Measurements from ENCODE around the gene ZNF837.

Gene ZNF837

DNA sequence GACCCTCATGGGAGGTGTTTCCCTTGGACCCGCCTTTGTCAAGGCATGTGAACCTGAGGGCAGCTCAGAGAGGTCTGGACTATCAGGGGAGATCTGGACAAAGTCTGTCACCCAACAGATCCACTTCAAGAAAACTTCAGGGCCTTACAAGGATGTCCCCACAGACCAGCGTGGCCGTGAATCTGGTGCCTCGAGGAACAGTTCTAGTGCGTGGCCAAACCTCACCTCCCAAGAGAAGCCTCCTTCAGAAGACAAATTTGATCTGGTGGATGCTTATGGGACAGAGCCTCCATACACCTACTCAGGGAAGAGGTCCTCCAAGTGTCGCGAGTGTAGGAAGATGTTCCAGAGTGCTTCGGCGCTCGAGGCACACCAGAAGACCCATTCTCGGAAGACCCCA is 42.5 kb downstream of the ZNF837 start:
- Histone ChIP-seq H3K4me3 (ENCODE audit: low read length) (no peak overlapping the region), H3K79me2 (ENCODE audit: control insufficient read depth, low read length) (no peaks in the 10 kb centered on the region), H3K27ac (ENCODE audit: low read depth, low read length) (no peak overlapping the region), H3K36me3 (ENCODE audit: control insufficient read depth, low read length) (peaks cover 27% of the 10 kb centered on the region), H3K9me3 (ENCODE audit: control insufficient read depth, insufficient read depth, low read length) (no peaks in the 10 kb centered on the region), H3K27me3 (ENCODE audit: control insufficient read depth, low read length) (no peaks in the 10 kb centered on the region), H3K4me2 (ENCODE audit: low read length) (no peak overlapping the region), H4K20me1 (ENCODE audit: control insufficient read depth, insufficient read depth, low read depth, low read length) (no peaks in the 10 kb centered on the region), H3K9me2 (replicated peaks; ENCODE audit: control insufficient read depth, low read length) (no peaks in the 10 kb centered on the region), H3F3A (ENCODE audit: control insufficient read depth, insufficient read depth) (no peaks in the 10 kb centered on the region), H3K4me1 (ENCODE audit: control insufficient read depth, low read length) (no peaks in the 10 kb centered on the region)
- TF ChIP-seq EZH2phosphoT487 (IDR thresholded peaks at IDR 0.05; ENCODE audit: borderline replicate concordance, low read length), result no peak

DNA sequence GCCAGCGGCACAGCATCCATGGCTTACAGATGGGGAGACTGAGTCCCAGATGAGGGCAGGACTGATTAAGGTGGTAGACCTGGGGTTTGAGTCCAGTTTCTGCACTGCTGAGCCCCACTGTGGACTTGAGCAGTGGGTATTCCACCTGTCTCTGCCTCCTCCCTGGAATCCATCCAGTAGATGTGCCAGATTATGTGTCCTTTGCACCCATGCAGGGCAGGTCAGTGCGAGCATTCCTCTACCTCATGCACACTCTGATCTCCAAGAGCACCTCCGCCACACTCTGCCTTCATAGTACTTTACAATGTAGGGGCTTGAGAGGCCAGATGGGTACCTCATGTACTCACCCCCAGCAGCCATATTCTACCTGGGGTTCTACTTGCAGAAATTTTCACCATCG is 44.0 kb downstream of the ZNF837 start:
- Histone ChIP-seq H3K4me1 (ENCODE audit: control insufficient read depth, low read length) (no peaks in the 10 kb centered on the region), H3F3A (ENCODE audit: control insufficient read depth, insufficient read depth) (no peaks in the 10 kb centered on the region), H3K4me3 (ENCODE audit: low read length) (no peak overlapping the region), H3K4me2 (ENCODE audit: low read length) (no peak overlapping the region), H3K36me3 (ENCODE audit: control insufficient read depth, low read length) (peaks cover 27% of the 10 kb centered on the region), H3K27ac (ENCODE audit: low read depth, low read length) (no peak overlapping the region), H4K20me1 (ENCODE audit: control insufficient read depth, insufficient read depth, low read depth, low read length) (no peaks in the 10 kb centered on the region), H3K27me3 (ENCODE audit: control insufficient read depth, low read length) (no peaks in the 10 kb centered on the region), H3K79me2 (ENCODE audit: control insufficient read depth, low read length) (no peaks in the 10 kb centered on the region), H3K9me3 (ENCODE audit: control insufficient read depth, insufficient read depth, low read length) (no peaks in the 10 kb centered on the region), H3K9me2 (replicated peaks; ENCODE audit: control insufficient read depth, low read length) (no peaks in the 10 kb centered on the region)
- TF ChIP-seq, protein P1, sequence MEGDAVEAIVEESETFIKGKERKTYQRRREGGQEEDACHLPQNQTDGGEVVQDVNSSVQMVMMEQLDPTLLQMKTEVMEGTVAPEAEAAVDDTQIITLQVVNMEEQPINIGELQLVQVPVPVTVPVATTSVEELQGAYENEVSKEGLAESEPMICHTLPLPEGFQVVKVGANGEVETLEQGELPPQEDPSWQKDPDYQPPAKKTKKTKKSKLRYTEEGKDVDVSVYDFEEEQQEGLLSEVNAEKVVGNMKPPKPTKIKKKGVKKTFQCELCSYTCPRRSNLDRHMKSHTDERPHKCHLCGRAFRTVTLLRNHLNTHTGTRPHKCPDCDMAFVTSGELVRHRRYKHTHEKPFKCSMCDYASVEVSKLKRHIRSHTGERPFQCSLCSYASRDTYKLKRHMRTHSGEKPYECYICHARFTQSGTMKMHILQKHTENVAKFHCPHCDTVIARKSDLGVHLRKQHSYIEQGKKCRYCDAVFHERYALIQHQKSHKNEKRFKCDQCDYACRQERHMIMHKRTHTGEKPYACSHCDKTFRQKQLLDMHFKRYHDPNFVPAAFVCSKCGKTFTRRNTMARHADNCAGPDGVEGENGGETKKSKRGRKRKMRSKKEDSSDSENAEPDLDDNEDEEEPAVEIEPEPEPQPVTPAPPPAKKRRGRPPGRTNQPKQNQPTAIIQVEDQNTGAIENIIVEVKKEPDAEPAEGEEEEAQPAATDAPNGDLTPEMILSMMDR (IDR thresholded peaks at IDR 0.05; ENCODE audit: low read depth, low read length, poor library complexity, severe bottlenecking), result no peak
- TF ChIP-seq EZH2phosphoT487 (IDR thresholded peaks at IDR 0.05; ENCODE audit: borderline replicate concordance, low read length), result no peak

DNA sequence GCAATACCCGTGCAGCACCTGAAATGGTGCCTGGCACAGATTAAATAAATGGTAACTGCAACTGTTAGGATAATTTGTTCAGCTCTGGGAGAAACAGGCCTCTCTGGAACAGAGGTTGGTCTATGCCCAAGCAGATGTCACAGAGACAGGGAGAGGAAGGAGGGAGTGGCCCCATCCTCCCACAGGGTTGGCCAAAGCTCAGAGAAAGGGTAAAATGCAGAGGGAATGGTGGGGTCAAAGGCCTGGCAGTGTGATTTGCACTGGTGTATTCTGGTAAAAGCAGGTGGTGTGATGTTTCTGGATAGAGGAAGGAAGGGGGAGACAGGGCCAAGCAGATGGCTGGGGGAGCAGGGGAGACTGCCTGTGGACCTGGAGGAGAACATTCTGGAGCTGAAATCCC is 44.6 kb downstream of the ZNF837 start:
- no peaks in the 10 kb centered on the region for H3K27me3 ChIP-seq (ENCODE audit: control insufficient read depth, low read length)
- no peak overlapping the region for H3K27ac ChIP-seq (ENCODE audit: low read depth, low read length)
- no peak overlapping the region for H3K4me3 ChIP-seq (ENCODE audit: low read length)
- no peaks in the 10 kb centered on the region for H3K4me1 ChIP-seq (ENCODE audit: control insufficient read depth, low read length)
- no peaks in the 10 kb centered on the region for H3F3A ChIP-seq (ENCODE audit: control insufficient read depth, insufficient read depth)
- TF ChIP-seq, protein P1 (IDR thresholded peaks at IDR 0.05; ENCODE audit: low read depth, low read length, poor library complexity, severe bottlenecking), result no peak
- no peak for TF ChIP-seq EZH2phosphoT487 (IDR thresholded peaks at IDR 0.05; ENCODE audit: borderline replicate concordance, low read length)
- peaks cover 23% of the 10 kb centered on the region for H3K36me3 ChIP-seq (ENCODE audit: control insufficient read depth, low read length)
- no peaks in the 10 kb centered on the region for H3K9me3 ChIP-seq (ENCODE audit: control insufficient read depth, insufficient read depth, low read length)
- no peak overlapping the region for H3K4me2 ChIP-seq (ENCODE audit: low read length)
- no peaks in the 10 kb centered on the region for H3K79me2 ChIP-seq (ENCODE audit: control insufficient read depth, low read length)
- no peaks in the 10 kb centered on the region for H3K9me2 ChIP-seq (replicated peaks; ENCODE audit: control insufficient read depth, low read length)
- no peaks in the 10 kb centered on the region for H4K20me1 ChIP-seq (ENCODE audit: control insufficient read depth, insufficient read depth, low read depth, low read length)

DNA sequence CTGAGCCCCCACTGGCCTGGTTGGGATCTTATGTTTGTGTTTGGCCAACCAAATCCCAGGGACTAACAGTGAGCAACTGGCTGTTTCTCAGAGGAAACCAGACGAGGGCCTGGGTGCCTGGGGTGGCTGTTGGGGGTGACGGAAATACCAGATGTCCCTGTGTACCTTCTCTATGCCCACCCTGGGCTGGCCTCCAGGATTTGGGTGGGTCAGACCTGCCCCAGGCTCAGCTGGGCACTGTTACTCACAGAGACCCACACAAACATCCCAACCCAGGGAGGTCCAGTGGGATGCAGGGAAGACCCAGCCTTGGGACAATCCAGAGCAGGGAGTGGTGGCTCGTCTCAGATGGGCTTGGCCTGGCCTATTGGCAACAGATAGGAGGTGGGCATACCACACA is 45.2 kb downstream of the ZNF837 start:
- Histone ChIP-seq H3K79me2 (ENCODE audit: control insufficient read depth, low read length) (no peaks in the 10 kb centered on the region), H3K9me3 (ENCODE audit: control insufficient read depth, insufficient read depth, low read length) (no peaks in the 10 kb centered on the region), H3K36me3 (ENCODE audit: control insufficient read depth, low read length) (peaks cover 20% of the 10 kb centered on the region), H3K4me3 (ENCODE audit: low read length) (no peak overlapping the region), H3K9me2 (replicated peaks; ENCODE audit: control insufficient read depth, low read length) (no peaks in the 10 kb centered on the region), H3K4me1 (ENCODE audit: control insufficient read depth, low read length) (no peaks in the 10 kb centered on the region), H3K4me2 (ENCODE audit: low read length) (no peak overlapping the region), H3F3A (ENCODE audit: control insufficient read depth, insufficient read depth) (no peaks in the 10 kb centered on the region), H3K27ac (ENCODE audit: low read depth, low read length) (no peak overlapping the region), H4K20me1 (ENCODE audit: control insufficient read depth, insufficient read depth, low read depth, low read length) (no peaks in the 10 kb centered on the region), H3K27me3 (ENCODE audit: control insufficient read depth, low read length) (no peaks in the 10 kb centered on the region)
- TF ChIP-seq, protein P1 (IDR thresholded peaks at IDR 0.05; ENCODE audit: low read depth, low read length, poor library complexity, severe bottlenecking), result no peak
- no peak for TF ChIP-seq EZH2phosphoT487 (IDR thresholded peaks at IDR 0.05; ENCODE audit: borderline replicate concordance, low read length)
